ENCODE data around the gene TRPV6.

The TRPV6 gene

DNA sequence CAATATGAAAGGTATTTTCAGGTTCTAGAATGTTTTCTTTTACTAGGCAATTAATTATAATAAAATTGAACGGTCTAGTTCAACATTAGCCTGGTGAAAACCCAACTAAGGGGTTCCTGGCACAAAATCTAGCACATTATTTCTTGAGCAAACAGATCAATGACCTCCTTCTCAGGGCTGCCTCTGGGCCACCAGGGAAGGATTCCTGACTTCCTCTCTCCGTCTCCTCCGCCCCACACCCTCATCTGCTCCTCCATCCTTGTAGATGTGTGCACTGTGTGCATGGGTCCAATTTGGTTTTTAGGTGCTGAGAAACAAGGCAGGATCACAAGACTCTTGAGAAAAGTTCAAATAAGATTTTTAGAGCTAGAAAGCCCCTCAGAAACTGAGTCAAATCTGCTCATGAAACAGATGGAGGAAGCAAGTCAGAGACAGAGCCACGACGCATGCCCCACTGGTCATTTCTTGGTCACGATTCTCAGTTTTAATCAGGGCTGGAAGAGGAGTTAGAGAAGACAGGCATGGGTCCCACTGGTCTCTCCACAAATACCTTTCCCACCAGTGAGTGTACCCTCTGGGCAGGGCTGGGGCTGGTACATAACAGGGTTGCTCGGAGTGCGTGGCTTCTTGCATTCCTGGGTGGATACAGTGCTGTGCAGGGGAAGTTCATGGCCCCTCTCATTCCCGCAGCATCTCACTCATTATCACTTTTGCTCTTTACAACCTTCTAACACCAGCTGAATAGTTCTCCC lies 3.8 kb downstream of the TRPV6 start:
- no peak for DNase-seq (ENCODE audit: low read depth, low spot score)
- in situ Hi-C loops (cut with HindIII; ENCODE audit: low sequenced_read_pairs), result no loop called here
- TF ChIP-seq CTCF (IDR thresholded peaks at IDR 0.05; ENCODE audit: low read depth, low read length), result no peak
- H3K4me3 ChIP-seq (ENCODE audit: low read depth, low read length), result no peak overlapping the region

DNA sequence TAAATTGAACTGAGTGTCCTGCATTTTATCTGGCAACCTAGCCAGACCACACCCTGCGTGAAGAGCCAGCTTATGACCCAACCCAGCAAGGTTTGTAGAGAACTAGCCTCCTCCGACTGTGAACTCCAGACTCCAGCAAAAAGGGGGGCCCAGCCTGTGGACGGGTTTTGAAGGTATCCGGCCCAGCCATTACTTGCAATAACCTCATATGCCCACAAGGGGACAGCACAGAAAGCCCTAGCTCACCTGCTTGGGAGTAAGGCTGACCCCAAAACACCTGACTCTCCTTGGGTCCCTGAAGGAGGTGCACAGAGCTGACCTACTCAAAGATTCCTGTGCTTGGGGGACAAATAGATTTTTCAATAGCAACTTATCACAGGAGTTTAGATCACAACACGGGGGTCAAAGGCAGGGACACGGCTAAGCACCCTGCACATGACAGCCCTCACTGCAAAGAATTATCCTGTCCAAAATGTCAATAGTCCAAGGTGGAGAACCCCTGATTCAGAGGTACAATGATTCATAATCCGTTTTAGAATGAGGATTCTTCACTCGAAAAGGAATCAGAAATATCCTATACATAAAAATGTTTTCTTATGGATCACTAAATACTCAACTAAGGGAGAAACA lies 4.6 kb downstream of the TRPV6 start:
- peak; percentile 80 for TF ChIP-seq CTCF (IDR thresholded peaks at IDR 0.05; ENCODE audit: low read depth, low read length)
- in situ Hi-C loops (cut with HindIII; ENCODE audit: low sequenced_read_pairs), result no loop called here
- no peak overlapping the region for H3K4me3 ChIP-seq (ENCODE audit: low read depth, low read length)
- peak; percentile 3 for DNase-seq (ENCODE audit: low read depth, low spot score)

DNA sequence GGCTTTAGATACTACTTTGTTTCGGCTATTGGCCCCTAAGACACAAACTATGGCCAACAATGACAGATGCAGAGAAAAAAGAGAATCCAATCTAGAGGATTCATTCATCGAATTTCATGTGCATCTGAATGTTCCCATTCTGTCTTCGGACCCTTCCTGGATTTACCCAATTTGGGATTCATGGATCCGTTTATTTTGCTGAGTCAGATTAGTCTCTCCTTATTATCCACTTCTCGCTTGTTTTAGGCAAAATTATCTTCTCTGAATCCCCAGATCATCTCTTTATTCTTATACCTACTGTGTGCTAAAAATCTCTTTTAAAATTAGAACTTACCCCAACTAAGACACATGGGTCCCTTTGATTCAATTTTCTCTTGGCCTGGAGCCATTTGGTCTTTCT lies 6.5 kb downstream of the TRPV6 start:
- in situ Hi-C loops (cut with HindIII; ENCODE audit: low sequenced_read_pairs), result no loop called here
- H3K4me3 ChIP-seq (ENCODE audit: low read depth, low read length), result no peak overlapping the region
- no peak for TF ChIP-seq CTCF (IDR thresholded peaks at IDR 0.05; ENCODE audit: low read depth, low read length)
- DNase-seq (ENCODE audit: low read depth, low spot score), result no peak

DNA sequence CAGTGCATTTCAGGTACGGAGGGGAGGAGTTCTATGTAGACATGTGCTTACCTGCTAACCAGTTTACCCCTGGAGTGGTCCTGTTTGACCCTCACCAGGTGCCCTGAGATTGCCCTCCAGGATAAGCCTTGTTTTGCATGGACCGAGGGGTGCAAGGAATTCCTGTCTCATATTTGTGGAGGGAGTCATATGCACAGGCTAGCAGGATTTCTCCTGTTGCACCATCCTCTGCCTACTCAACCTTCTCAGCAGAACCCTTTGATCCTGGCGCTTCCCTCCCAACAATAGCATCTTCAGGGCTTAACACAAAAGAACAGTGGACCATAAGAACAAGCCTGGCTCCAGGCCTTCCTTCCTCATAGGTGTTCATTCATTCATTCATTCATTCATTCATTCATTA lies 7.2 kb downstream of the TRPV6 start:
- TF ChIP-seq CTCF (IDR thresholded peaks at IDR 0.05; ENCODE audit: low read depth, low read length), result no peak
- DNase-seq (ENCODE audit: low read depth, low spot score), result no peak

DNA sequence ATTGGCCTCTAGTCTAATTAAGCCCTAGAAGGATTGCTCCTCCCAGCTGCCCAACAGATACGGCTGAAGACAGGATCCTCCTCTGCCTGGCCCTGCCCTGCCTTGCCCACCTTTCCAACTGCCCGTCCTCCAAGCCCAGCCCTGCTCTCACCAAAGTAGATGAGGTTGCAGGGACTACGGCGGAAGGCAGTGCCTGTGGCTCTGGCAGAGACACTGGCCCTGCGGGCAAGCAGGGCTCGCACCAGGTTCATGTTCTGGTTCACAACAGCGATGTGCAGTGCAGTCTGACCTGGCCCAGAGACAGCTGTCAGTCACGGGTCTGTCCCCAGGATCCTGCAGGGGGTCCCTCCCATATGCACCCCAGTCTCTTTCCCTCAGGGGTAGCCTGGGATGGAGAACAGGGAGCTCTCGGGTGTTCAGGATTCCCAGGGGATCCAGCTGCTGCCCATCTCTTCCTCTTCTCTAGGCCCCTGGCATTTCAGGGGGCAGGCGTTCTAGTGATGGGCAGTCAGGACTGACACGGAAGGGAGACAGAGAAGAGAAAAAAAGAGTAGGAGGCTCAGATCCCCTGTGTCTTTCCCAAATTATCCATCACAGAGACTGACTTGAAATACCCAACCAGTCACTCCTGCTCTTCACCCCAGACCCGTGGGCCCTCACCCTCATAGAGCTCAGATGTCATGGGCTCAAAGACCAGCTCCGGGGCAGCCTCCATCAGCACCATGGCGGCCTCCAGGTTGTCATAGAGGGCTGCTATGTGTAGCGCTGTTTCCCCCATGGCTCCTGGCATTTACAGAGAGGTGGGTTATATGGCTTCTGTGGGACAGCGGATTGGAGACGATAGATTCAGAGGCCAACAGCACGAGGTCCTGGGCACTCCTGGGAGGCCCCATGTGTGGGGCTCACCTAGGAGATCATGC lies 8.3 kb downstream of the TRPV6 start:
- in situ Hi-C loops (cut with HindIII; ENCODE audit: low sequenced_read_pairs), result no loop called here
- DNase-seq (ENCODE audit: low read depth, low spot score), result no peak
- H3K4me3 ChIP-seq (ENCODE audit: low read depth, low read length), result no peak overlapping the region
- no peak for TF ChIP-seq CTCF (IDR thresholded peaks at IDR 0.05; ENCODE audit: low read depth, low read length)

More for the DNA sequence above, 7.2 kb downstream of the TRPV6 start:
- H3K4me3 ChIP-seq (ENCODE audit: low read depth, low read length), result no peak overlapping the region
- in situ Hi-C loops (cut with HindIII; ENCODE audit: low sequenced_read_pairs), result no loop called here

DNA sequence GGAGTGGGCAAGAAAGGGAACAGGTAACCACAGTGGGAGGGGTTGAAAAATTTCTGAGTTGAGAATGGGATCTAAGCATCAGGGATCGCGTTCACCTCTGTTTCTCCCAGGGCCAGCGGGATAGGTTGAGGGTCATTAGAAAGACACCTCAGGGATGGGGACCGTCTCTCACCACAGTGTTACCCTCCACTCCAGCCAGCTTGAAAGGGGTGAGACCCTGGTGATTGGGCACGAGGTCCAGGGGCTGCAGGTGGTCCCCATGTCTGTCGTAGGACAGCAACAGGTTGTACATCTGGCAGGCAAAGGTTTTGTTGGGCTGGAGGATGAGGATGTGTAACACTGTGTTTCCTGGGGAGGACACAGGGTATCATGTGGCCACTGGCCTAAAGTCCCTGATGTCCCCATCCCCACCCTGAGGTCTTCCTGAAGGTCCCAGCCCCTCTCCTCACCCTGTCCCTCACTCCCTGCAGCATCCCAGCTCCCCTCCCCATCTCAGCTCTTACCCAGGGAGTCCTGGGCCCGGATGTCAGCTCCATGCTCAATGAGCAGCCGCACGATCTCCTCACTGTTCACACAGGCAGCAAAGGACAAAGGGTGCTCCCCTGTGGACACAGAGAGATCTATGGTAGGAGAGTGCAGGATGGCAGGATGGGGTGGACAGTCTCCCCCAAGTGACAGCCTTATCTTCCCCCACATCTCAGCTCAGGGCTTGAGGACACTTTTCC lies 9.1 kb downstream of the TRPV6 start:
- no peak for TF ChIP-seq CTCF (IDR thresholded peaks at IDR 0.05; ENCODE audit: low read depth, low read length)
- in situ Hi-C loops (cut with HindIII; ENCODE audit: low sequenced_read_pairs), result no loop called here
- H3K4me3 ChIP-seq (ENCODE audit: low read depth, low read length), result no peak overlapping the region
- DNase-seq (ENCODE audit: low read depth, low spot score), result no peak

All from astrocyte of the spinal cord (primary cell).